Transverse colon (tissue), 4 donors: Measurements from ENCODE around the gene FKBP5. TPM values are rescaled to one million over a fixed set of nuclear protein-coding genes. Genes with fewer than 3 reads are reported as not detected.

Experiments
- DNase-seq: peaks from one replicate; pipeline ENCODE4 v3.0.0-alpha.2; 2019
- H3K27ac ChIP-seq, 4 donors: fragments of 200-600 bp; sonication (generic); 2 replicates each; pipeline ENCODE4 v1.5.1; 2016 to 2018; ENCODE audit warnings: inconsistent platforms in 4 of 4
- H3K27me3 ChIP-seq: fragments of 200-600 bp; sonication (generic); 2 replicates; pipeline ENCODE4 v1.5.1; 2017; ENCODE audit warnings: inconsistent platforms
- H3K36me3 ChIP-seq, 4 donors: fragments of 200-600 bp; sonication (generic); 2 replicates each; pipeline ENCODE4 v1.5.1; 2017 to 2019; ENCODE audit warnings: inconsistent platforms in 4 of 4
- H3K4me1 ChIP-seq, 4 donors: fragments of 200-600 bp; sonication (generic); 2 replicates each; pipeline ENCODE4 v1.5.1; 2017 to 2020; ENCODE audit warnings: inconsistent platforms in 4 of 4
- H3K4me3 ChIP-seq, 4 donors: fragments of 200-600 bp; sonication (generic); 1 replicate in 1 of 4; 2 replicates in 3 of 4; pipeline versions ENCODE4 v1.5.1 to v1.6.1; 2017 to 2019; ENCODE audit warnings: inconsistent platforms in 4 of 4
- H3K9me3 ChIP-seq, 2 donors: fragments of 200-600 bp; sonication (generic); 2 replicates each; pipeline ENCODE4 v1.5.1; 2017 to 2019; ENCODE audit warnings: inconsistent platforms in 2 of 2
- EP300 ChIP-seq: sonication (generic); formaldehyde crosslinking; IDR thresholded peaks from one replicate; pipeline ENCODE4 v1.6.1; 2017; ENCODE audit warnings: antibody characterized with exemption, low read depth
- POLR2A ChIP-seq: fragments of 450-650 bp; IDR thresholded peaks from one replicate; pipeline ENCODE4 v1.6.1; 2016; ENCODE audit warnings: antibody characterized with exemption, mild to moderate bottlenecking, moderate library complexity
- POLR2AphosphoS5 ChIP-seq, 3 donors: sonication (generic); formaldehyde crosslinking; IDR thresholded peaks; one replicate each; pipeline ENCODE4 v1.6.1; 2016; ENCODE audit warnings: antibody characterized with exemption in 3 of 3
- WGBS, 2 donors: methylation state at CpG; one replicate each; pipeline ENCODE4 v1.1.5; 2018; ENCODE audit warnings: low coverage in 1 of 2; 5-methylcytosine and 5-hydroxymethylcytosine counted together
- in situ Hi-C, 4 donors: fragments of 200-750 bp; cut with MboI; loops; one replicate each; pipeline versions ENCODE4 v1.15.0 to v1.15.1; 2017; ENCODE audit warnings: low sequenced_read_pairs in 3 of 4, low pct_ligation_motif_present in 1 of 4, low pct_unique_long_range_greater_than_20kb in 1 of 4
- intact Hi-C: fragments of 100-400 bp; cut with DNase I; formaldehyde crosslinking; loops from one replicate; pipeline ENCODE4 v1.15.1; 2023; ENCODE audit warnings: low total_unique reads
- total RNA-seq, 4 donors: library from RNA; depleted of rRNA; stranded (reverse); fragments of >200 nt; gene quantifications; one replicate each; pipeline ENCODE4 v1.1.0, GENCODE V29; 2016
- TF ChIP-seq, protein P1 (sequence below), 5 experiments: fragments of 200-600 bp in 3 of 5; fragments of 450-650 bp in 2 of 5; sonication (generic) in 3 of 5; IDR thresholded peaks; 1 replicate in 2 of 5; 2 replicates in 3 of 5; pipeline ENCODE4 v1.5.1; 2016 to 2017; ENCODE audit warnings: antibody characterized with exemption in 5 of 5, inconsistent platforms in 3 of 5, mild to moderate bottlenecking in 2 of 5, moderate library complexity in 1 of 5

Gene FKBP5
- total RNA-seq, 4 donors from 2014 or later = 82.8 to 299 (median 254) TPM

DNA sequence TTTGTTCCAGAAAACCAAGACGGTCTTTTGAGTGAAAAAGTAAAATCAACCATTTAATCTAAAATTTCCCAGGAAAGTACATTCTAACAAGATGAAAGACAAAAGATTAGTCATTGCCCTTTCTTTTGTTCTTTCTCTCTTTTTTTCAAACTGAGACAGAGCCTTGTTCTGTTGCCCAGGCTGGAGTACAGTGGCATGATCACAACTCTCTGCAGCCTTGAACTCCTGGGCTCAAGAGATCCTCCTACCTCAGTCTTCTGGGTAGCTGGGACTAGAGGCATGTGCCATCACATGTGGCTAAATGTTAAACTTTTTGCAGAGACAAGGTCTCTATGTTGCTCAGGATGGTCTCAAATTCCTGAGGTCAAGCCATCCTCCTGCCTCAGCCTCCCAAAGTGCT is 75.0 kb downstream of the FKBP5 start:
- peak overlapping the region in 1 of 4 donors; percentile 5 for H3K27ac ChIP-seq
- H3K9me3 ChIP-seq = no peaks in the 10 kb centered on the region
- no peak for DNase-seq
- intact Hi-C loops = no loop called here
- in situ Hi-C loops = no loop called here
- peaks cover 0 to 93% (median 37%) of the 10 kb centered on the region in 4 donors for H3K36me3 ChIP-seq
- TF ChIP-seq, protein P1, sequence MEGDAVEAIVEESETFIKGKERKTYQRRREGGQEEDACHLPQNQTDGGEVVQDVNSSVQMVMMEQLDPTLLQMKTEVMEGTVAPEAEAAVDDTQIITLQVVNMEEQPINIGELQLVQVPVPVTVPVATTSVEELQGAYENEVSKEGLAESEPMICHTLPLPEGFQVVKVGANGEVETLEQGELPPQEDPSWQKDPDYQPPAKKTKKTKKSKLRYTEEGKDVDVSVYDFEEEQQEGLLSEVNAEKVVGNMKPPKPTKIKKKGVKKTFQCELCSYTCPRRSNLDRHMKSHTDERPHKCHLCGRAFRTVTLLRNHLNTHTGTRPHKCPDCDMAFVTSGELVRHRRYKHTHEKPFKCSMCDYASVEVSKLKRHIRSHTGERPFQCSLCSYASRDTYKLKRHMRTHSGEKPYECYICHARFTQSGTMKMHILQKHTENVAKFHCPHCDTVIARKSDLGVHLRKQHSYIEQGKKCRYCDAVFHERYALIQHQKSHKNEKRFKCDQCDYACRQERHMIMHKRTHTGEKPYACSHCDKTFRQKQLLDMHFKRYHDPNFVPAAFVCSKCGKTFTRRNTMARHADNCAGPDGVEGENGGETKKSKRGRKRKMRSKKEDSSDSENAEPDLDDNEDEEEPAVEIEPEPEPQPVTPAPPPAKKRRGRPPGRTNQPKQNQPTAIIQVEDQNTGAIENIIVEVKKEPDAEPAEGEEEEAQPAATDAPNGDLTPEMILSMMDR (IDR thresholded peaks at IDR 0.05) = no peak
- TF ChIP-seq POLR2AphosphoS5 (IDR thresholded peaks at IDR 0.05) = peak in 1 of 3 donors; percentile 2
- H3K4me3 ChIP-seq = no peak overlapping the region
- WGBS, 2 donors = 96 to 100% methylated on average over 1 of the region's 1 CpG
- no peaks in the 10 kb centered on the region for H3K4me1 ChIP-seq
- H3K27me3 ChIP-seq = no peaks in the 10 kb centered on the region

DNA sequence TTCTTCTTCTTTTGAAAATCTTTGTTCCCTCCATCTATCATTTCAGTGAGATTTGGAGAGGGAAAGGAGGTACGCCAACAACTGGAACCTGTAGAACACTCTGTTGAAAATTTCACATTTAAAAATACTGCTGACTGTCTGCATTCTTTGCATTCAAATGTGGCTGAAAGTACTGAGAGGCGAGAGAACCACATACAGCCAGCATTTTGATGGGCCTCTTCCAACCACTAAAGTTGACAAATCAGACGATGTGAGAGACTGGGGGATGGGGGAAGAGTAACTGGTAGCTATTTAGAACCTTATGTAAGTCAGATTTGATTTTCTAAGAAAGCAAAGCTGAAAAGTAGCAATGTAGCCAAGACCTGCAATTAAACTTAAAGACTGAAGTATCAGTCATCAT is 77.5 kb downstream of the FKBP5 start:
- Histone ChIP-seq H3K4me1 (no peaks in the 10 kb centered on the region), H3K27me3 (no peaks in the 10 kb centered on the region), H3K9me3 (no peaks in the 10 kb centered on the region), H3K4me3 (no peak overlapping the region), H3K36me3 (peaks cover 0 to 81% (median 29%) of the 10 kb centered on the region in 4 donors), H3K27ac (peak overlapping the region in 3 of 4 donors; percentile 19 to 39 (median 22))
- no peak for DNase-seq
- in situ Hi-C loops = no loop called here
- TF ChIP-seq POLR2AphosphoS5 (IDR thresholded peaks at IDR 0.05) (no peak), EP300 (no peak), POLR2A (no peak)
- TF ChIP-seq, protein P1 (IDR thresholded peaks at IDR 0.05) = no peak
- intact Hi-C loops = no loop called here
- WGBS, 2 donors = 74 to 75% methylated on average over 2 to 3 of the region's 3 CpGs

DNA sequence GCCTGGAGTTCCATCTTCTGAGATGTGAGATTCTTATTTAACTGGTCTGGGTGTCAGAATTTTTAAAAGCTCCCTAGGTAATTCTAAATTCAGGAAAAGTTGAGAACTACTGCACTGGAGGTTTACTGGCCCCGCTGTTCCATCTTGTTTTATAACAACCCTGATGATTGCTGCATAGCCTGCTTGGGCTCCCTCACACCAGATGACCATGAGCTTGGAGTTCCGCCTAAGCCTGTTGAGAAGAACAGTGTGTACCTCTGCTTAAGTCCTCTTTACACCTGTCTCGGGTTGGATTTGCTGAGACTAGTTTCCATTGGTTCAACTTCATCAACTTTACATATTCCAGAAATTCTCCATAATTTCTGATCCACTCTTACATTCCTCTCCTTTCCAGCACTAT is 77.9 kb downstream of the FKBP5 start:
- WGBS, 2 donors = 94 to 100% methylated on average over 2 to 3 of the region's 3 CpGs
- in situ Hi-C loops (no loop called here), intact Hi-C loops (no loop called here)
- H3K27ac ChIP-seq = peak overlapping the region in 3 of 4 donors; percentile 19 to 39 (median 22)
- H3K27me3 ChIP-seq = no peaks in the 10 kb centered on the region
- peaks cover 0 to 79% (median 28%) of the 10 kb centered on the region in 4 donors for H3K36me3 ChIP-seq
- TF ChIP-seq POLR2A (no peak), POLR2AphosphoS5 (IDR thresholded peaks at IDR 0.05) (peak in 1 of 3 donors; percentile 15), EP300 (no peak)
- no peak for DNase-seq
- H3K9me3 ChIP-seq = no peaks in the 10 kb centered on the region
- no peaks in the 10 kb centered on the region for H3K4me1 ChIP-seq
- H3K4me3 ChIP-seq = no peak overlapping the region

DNA sequence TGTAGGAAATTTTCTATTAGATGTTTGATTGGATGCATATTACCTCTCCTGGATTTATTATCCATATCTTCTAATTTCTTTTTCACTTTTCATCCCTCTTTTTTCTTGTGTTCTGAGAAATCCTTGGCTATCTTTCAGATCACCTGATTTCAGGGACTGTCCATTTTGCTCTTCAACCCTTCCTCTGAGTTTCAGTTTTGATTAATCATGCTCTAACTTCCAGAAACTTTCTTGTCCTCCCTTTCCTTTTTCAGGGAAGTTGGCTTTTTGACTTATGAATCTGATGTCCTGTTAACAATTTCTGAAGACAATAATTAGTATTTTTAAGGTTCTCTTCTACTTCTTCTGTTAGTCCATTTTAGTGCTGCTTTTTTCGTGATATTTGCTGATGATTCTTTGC is 79.1 kb downstream of the FKBP5 start:
- peaks cover 0 to 6% (median under 1%) of the 10 kb centered on the region in 4 donors for H3K4me1 ChIP-seq
- in situ Hi-C loops = no loop called here
- peaks cover 0 to 68% (median 24%) of the 10 kb centered on the region in 4 donors for H3K36me3 ChIP-seq
- TF ChIP-seq POLR2A = no peak
- TF ChIP-seq, protein P1 (IDR thresholded peaks at IDR 0.05) = no peak
- TF ChIP-seq POLR2AphosphoS5 (IDR thresholded peaks at IDR 0.05) = no peak
- no peak for TF ChIP-seq EP300
- H3K9me3 ChIP-seq = no peaks in the 10 kb centered on the region
- intact Hi-C loops = no loop called here
- no peak for DNase-seq
- H3K4me3 ChIP-seq = no peak overlapping the region
- no peak overlapping the region for H3K27ac ChIP-seq
- H3K27me3 ChIP-seq = no peaks in the 10 kb centered on the region
- 100% methylated on average over 1 of the region's 1 CpG; no CpG with 5 or more reads in 1 of the 2 donors for WGBS, 2 donors
